ENCODE data around the gene UVSSA. TPM values are rescaled to one million over a fixed set of nuclear protein-coding genes. Genes with fewer than 3 reads are reported as not detected.

UVSSA gene
- total RNA-seq, 4 donors from 2014 or later = 13.5 to 114 (median 34.2) TPM

DNA sequence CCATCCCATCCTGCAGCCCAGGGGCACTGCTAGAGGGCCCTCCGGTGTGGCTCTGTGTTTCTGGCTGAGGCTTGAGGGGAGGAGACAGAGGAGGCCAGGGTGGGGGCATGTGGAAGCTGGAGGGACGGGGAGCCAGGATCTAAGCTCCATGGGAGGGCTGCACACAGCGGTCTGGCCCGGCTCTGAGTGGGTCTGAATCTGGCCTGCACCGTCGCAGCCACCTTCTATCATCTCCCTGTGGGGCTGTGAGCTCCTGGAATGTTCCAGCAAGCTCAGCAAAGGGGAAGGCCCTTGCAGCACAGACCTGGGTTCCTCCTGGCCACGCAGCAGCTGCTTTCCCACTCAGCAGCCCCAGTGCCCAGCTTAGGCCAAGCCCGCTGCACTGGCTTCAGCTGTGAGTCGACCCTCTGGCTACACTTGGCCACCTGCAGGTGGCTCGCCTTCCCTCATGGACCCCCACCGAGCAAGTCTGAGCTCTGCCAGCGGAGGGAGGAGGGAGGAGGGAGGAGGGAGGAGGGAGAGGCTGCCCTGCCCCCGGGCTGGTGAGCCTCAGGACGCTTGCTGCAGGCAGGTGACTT, 53.9 kb downstream of the UVSSA start:
- no peak for TF ChIP-seq POLR2AphosphoS5 (IDR thresholded peaks at IDR 0.05)
- TF ChIP-seq POLR2A (IDR thresholded peaks at IDR 0.05) = no peak
- TF ChIP-seq EP300 (IDR thresholded peaks at IDR 0.05; ENCODE audit: low read depth) = no peak
- TF ChIP-seq, protein P1, sequence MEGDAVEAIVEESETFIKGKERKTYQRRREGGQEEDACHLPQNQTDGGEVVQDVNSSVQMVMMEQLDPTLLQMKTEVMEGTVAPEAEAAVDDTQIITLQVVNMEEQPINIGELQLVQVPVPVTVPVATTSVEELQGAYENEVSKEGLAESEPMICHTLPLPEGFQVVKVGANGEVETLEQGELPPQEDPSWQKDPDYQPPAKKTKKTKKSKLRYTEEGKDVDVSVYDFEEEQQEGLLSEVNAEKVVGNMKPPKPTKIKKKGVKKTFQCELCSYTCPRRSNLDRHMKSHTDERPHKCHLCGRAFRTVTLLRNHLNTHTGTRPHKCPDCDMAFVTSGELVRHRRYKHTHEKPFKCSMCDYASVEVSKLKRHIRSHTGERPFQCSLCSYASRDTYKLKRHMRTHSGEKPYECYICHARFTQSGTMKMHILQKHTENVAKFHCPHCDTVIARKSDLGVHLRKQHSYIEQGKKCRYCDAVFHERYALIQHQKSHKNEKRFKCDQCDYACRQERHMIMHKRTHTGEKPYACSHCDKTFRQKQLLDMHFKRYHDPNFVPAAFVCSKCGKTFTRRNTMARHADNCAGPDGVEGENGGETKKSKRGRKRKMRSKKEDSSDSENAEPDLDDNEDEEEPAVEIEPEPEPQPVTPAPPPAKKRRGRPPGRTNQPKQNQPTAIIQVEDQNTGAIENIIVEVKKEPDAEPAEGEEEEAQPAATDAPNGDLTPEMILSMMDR (IDR thresholded peaks at IDR 0.05) = no peak
- no peaks in the 10 kb centered on the region for H3K36me3 ChIP-seq
- DNase-seq = no peak
- in situ Hi-C loops (cut with MboI; ENCODE audit: low pct_ligation_motif_present in 1 of 4, low pct_unique_long_range_greater_than_20kb in 1 of 4, low sequenced_read_pairs in 3 of 4) (no loop called here), intact Hi-C loops (cut with DNase I; ENCODE audit: low total_unique reads) (no loop called here)
- peaks cover 0 to 3% of the 10 kb centered on the region in 2 donors for H3K9me3 ChIP-seq
- no peak overlapping the region for H3K4me3 ChIP-seq
- H3K4me1 ChIP-seq = peaks cover 0 to 21% (median 2%) of the 10 kb centered on the region in 4 donors
- no peak overlapping the region for H3K27ac ChIP-seq
- peaks cover 65% of the 10 kb centered on the region for H3K27me3 ChIP-seq
- 44% methylated on average over 14 of the region's 14 CpGs; no CpG with 5 or more reads in 1 of the 2 donors for WGBS, 2 donors (ENCODE audit: low coverage in 1 of 2)

DNA sequence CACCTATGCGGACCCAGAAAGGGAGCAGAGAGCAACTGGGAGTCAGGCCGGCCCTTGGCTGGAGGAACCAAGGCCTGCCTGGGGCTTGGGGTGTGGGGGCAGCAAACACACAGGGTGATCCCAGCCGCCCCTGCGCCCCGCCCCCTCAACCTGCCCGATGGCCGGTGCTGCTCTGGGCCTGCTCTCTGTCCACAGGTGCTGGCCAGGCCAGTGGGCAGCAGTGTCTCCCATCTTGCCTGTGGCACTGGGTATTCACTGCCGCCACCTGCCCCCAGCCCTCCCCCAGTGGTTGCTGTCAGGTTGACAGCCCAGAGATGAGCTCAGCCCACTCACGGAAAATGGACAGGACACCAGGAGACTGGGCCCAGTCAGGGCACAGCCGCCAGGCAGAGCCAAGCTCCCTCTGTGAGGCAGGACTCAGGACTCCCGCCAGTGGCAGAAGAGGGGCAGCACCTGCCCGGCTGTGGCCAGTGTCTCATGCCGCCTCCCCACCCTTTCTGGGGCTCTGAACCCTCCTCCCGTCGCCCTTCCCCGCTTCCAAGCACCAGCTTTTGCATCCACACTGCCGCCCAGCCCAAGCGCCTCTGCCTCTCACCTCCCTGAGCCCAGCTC, 54.5 kb downstream of the UVSSA start:
- intact Hi-C loops (cut with DNase I; ENCODE audit: low total_unique reads) = no loop called here
- Histone ChIP-seq H3K9me3 (peaks cover 0 to 3% of the 10 kb centered on the region in 2 donors), H3K4me3 (no peak overlapping the region), H3K4me1 (peaks cover 0 to 21% (median 2%) of the 10 kb centered on the region in 4 donors), H3K27ac (no peak overlapping the region), H3K27me3 (peaks cover 70% of the 10 kb centered on the region), H3K36me3 (no peaks in the 10 kb centered on the region)
- in situ Hi-C loops (cut with MboI; ENCODE audit: low pct_ligation_motif_present in 1 of 4, low pct_unique_long_range_greater_than_20kb in 1 of 4, low sequenced_read_pairs in 3 of 4) = no loop called here
- 43% methylated on average over 18 of the region's 18 CpGs; no CpG with 5 or more reads in 1 of the 2 donors for WGBS, 2 donors (ENCODE audit: low coverage in 1 of 2)
- no peak for DNase-seq
- no peak for TF ChIP-seq POLR2A (IDR thresholded peaks at IDR 0.05)
- no peak for TF ChIP-seq POLR2AphosphoS5 (IDR thresholded peaks at IDR 0.05)

DNA sequence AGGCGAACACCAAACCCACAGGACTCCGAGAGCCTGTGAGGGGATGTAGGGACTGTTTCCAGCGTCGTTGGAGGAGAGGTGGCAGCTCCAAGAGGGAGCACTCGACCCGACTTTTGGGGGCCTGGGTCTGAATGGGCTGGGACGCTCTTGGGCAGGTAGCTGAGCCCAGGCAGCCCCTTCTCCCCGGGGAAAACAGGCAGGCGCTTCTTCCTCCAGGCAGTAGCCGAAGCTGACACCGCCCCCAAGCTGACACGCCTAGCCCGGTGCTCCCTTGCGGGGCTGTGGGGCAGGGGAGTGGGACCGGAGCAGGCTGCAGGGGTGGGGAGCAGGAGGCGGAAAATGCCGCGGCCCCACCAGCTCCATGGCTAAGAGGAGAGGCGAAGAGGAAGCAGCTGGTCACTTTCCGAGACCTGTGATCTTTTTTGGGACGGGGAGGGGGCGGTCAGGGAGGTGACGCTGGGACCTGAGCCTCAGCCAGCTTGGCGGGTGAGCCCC, 55.1 kb downstream of the UVSSA start:
- no peak overlapping the region for H3K4me3 ChIP-seq
- no peaks in the 10 kb centered on the region for H3K36me3 ChIP-seq
- TF ChIP-seq POLR2A (IDR thresholded peaks at IDR 0.05) = no peak
- TF ChIP-seq, protein P1 (IDR thresholded peaks at IDR 0.05) = no peak
- TF ChIP-seq EP300 (IDR thresholded peaks at IDR 0.05; ENCODE audit: low read depth) = no peak
- no peak for TF ChIP-seq POLR2AphosphoS5 (IDR thresholded peaks at IDR 0.05)
- in situ Hi-C loops (cut with MboI; ENCODE audit: low pct_ligation_motif_present in 1 of 4, low pct_unique_long_range_greater_than_20kb in 1 of 4, low sequenced_read_pairs in 3 of 4) = no loop called here
- peaks cover 0 to 3% of the 10 kb centered on the region in 2 donors for H3K9me3 ChIP-seq
- 10% methylated on average over 22 of the region's 24 CpGs; no CpG with 5 or more reads in 1 of the 2 donors for WGBS, 2 donors (ENCODE audit: low coverage in 1 of 2)
- peaks cover 76% of the 10 kb centered on the region for H3K27me3 ChIP-seq
- H3K27ac ChIP-seq = no peak overlapping the region
- intact Hi-C loops (cut with DNase I; ENCODE audit: low total_unique reads) = no loop called here
- DNase-seq = no peak
- peaks cover 0 to 21% (median 5%) of the 10 kb centered on the region in 4 donors for H3K4me1 ChIP-seq

DNA sequence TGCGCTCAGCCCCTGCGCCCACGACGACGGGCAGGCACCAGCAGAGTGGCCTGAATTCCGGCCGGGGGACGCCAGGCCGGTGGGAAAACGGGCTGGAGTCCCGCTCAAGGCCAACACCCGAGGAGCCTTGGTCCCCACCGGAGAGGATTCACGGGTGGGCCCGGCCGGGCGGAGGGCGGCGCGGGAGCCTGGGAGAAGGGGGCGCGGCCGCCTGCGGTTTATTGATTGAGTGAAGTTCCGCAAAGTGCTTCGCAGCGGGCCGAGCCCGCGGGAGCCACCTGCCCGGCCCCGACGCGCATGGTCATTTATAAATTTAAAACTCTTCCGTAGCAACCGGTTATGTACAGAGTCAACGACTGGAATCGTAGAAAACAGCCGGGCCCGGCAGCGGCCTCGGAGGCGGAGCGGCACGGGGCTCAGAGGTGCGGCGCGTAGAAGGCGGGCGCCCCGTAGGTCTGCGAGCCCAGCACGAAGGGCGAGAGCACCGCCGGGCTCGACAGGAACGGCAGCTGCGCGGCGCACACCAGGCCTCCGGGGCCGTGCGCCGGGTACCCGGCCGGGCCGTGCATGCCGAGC, 55.6 kb downstream of the UVSSA start:
- intact Hi-C loops (cut with DNase I; ENCODE audit: low total_unique reads) = no loop called here
- peaks cover 0 to 23% (median 5%) of the 10 kb centered on the region in 4 donors for H3K4me1 ChIP-seq
- no peak overlapping the region for H3K4me3 ChIP-seq
- peaks cover 81% of the 10 kb centered on the region for H3K27me3 ChIP-seq
- WGBS, 2 donors (ENCODE audit: low coverage in 1 of 2) = 12% methylated on average over 32 of the region's 69 CpGs; no CpG with 5 or more reads in 1 of the 2 donors
- in situ Hi-C loops (cut with MboI; ENCODE audit: low pct_ligation_motif_present in 1 of 4, low pct_unique_long_range_greater_than_20kb in 1 of 4, low sequenced_read_pairs in 3 of 4) = no loop called here
- no peaks in the 10 kb centered on the region for H3K36me3 ChIP-seq
- H3K9me3 ChIP-seq = no peaks in the 10 kb centered on the region
- TF ChIP-seq POLR2AphosphoS5 (IDR thresholded peaks at IDR 0.05) (no peak), EP300 (IDR thresholded peaks at IDR 0.05; ENCODE audit: low read depth) (no peak), POLR2A (IDR thresholded peaks at IDR 0.05) (no peak)
- TF ChIP-seq, protein P1 (IDR thresholded peaks at IDR 0.05) = no peak
- H3K27ac ChIP-seq = no peak overlapping the region
- DNase-seq = no peak
